ENCODE data around the gene ADGRG7. TPM values are rescaled to one million over a fixed set of nuclear protein-coding genes. Genes with fewer than 3 reads are reported as not detected.
"Not testable (repeated sequence)": the region's sequence is repeated elsewhere in the genome, so short reads cannot be mapped to it uniquely, and the experiment has no call there.

Gene ADGRG7
- total and polyA plus RNA-seq, 7 donors: 1.2 to 7.4 (median 1.4) TPM; not detected in 4

GRCh38 chr3:100662113-100662823, 52.9 kb downstream of the ADGRG7 start:
- no peaks in the 10 kb centered on the region for H3K4me1 ChIP-seq
- 79 to 83% methylated on average over 2 of the region's 2 CpGs for WGBS, 2 donors
- TF ChIP-seq POLR2A (IDR thresholded peaks at IDR 0.05) (no peak), POLR2AphosphoS5 (IDR thresholded peaks at IDR 0.05) (no peak), EP300 (IDR thresholded peaks at IDR 0.05) (no peak), CTCF (IDR thresholded peaks at IDR 0.05) (no peak)
- no peak overlapping the region for H3K27ac ChIP-seq
- no peaks in the 10 kb centered on the region for H3K27me3 ChIP-seq
- no peaks in the 10 kb centered on the region for H3K36me3 ChIP-seq
- DNase-seq: no peak
- H3K4me3 ChIP-seq: no peak overlapping the region
- no peaks in the 10 kb centered on the region for H3K9me3 ChIP-seq
- intact Hi-C loops (cut with DNase I): no loop called here

GRCh38 chr3:100665230-100665629, 55.8 kb downstream of the ADGRG7 start:
- no peaks in the 10 kb centered on the region for H3K9me3 ChIP-seq
- no peak for DNase-seq
- no peaks in the 10 kb centered on the region for H3K36me3 ChIP-seq
- no peak for TF ChIP-seq CTCF (IDR thresholded peaks at IDR 0.05)
- TF ChIP-seq POLR2AphosphoS5 (IDR thresholded peaks at IDR 0.05): no peak
- TF ChIP-seq POLR2A (IDR thresholded peaks at IDR 0.05): no peak
- TF ChIP-seq EP300 (IDR thresholded peaks at IDR 0.05): no peak
- intact Hi-C loops (cut with DNase I): no loop called here
- H3K27me3 ChIP-seq: no peaks in the 10 kb centered on the region
- no peaks in the 10 kb centered on the region for H3K4me1 ChIP-seq
- 50 to 69% methylated on average over 7 of the region's 7 CpGs for WGBS, 2 donors
- no peak overlapping the region for H3K27ac ChIP-seq
- H3K4me3 ChIP-seq: no peak overlapping the region

- H3K27me3 ChIP-seq; H3K27ac ChIP-seq; H3K4me1 ChIP-seq; H3K9me3 ChIP-seq; H3K36me3 ChIP-seq; H3K4me3 ChIP-seq; intact Hi-C loops (cut with DNase I); DNase-seq: not testable (repeated sequence)
- 66 to 72% methylated on average over 5 of the region's 6 CpGs for WGBS, 2 donors
Measured at GRCh38 chr3:100666699-100667098, 57.3 kb downstream of the ADGRG7 start.

GRCh38 chr3:100667316-100667715, 57.9 kb downstream of the ADGRG7 start:
- H3K36me3 ChIP-seq; H3K9me3 ChIP-seq; H3K27ac ChIP-seq; DNase-seq; H3K4me1 ChIP-seq; H3K27me3 ChIP-seq; H3K4me3 ChIP-seq; intact Hi-C loops (cut with DNase I): not testable (repeated sequence)
- 14 to 62% methylated on average over 1 of the region's 1 CpG for WGBS, 2 donors

- H3K27ac ChIP-seq; DNase-seq; H3K36me3 ChIP-seq; H3K27me3 ChIP-seq; H3K9me3 ChIP-seq; H3K4me3 ChIP-seq; H3K4me1 ChIP-seq; intact Hi-C loops (cut with DNase I): not testable (repeated sequence)
- WGBS, 2 donors: 91 to 98% methylated on average over 2 of the region's 2 CpGs
Measured at GRCh38 chr3:100670995-100671394, 61.6 kb downstream of the ADGRG7 start.

GRCh38 chr3:100681496-100681895, 72.1 kb downstream of the ADGRG7 start:
- H3K27me3 ChIP-seq: no peaks in the 10 kb centered on the region
- H3K4me1 ChIP-seq: no peaks in the 10 kb centered on the region
- WGBS, 2 donors: 72 to 92% methylated on average over 1 of the region's 1 CpG
- no peak overlapping the region for H3K27ac ChIP-seq
- no peaks in the 10 kb centered on the region for H3K36me3 ChIP-seq
- no peak for DNase-seq
- no peak for TF ChIP-seq POLR2AphosphoS5 (IDR thresholded peaks at IDR 0.05)
- TF ChIP-seq EP300 (IDR thresholded peaks at IDR 0.05): no peak
- no peak for TF ChIP-seq POLR2A (IDR thresholded peaks at IDR 0.05)
- no peak for TF ChIP-seq CTCF (IDR thresholded peaks at IDR 0.05)
- H3K9me3 ChIP-seq: no peaks in the 10 kb centered on the region
- intact Hi-C loops (cut with DNase I): no loop called here
- H3K4me3 ChIP-seq: no peak overlapping the region
